ENCODE measurements around the gene PDE4D.

GRCh38 chr5:59516161-59516560 is 377.4 kb downstream of the PDE4D start:
- TF ChIP-seq CTCF (conservative IDR thresholded peaks at IDR 0.05; ENCODE audit: low read length): no peak
- TF ChIP-seq EZH2phosphoT487 (IDR thresholded peaks at IDR 0.05; ENCODE audit: borderline replicate concordance, low read depth, low read length): no peak
